SK-N-SH treated with all-trans-retinoic acid at 6 μM for 48 hours (cell line): ENCODE data around the gene PRKAA1.
"Not testable (repeated sequence)": the region's sequence is repeated elsewhere in the genome, so short reads cannot be mapped to it uniquely, and the experiment has no call there.

Source experiments
- PPARA ChIP-seq: fragments of 250-450 bp; sonication (Bioruptor Pico); IDR thresholded peaks from 2 replicates; pipeline ENCODE4 v1.5.0; 2020; ENCODE audit warnings: mild to moderate bottlenecking, borderline replicate concordance
- SNAI2 ChIP-seq: fragments of 250-450 bp; sonication (Bioruptor Pico); IDR thresholded peaks from 2 replicates; pipeline ENCODE4 v1.5.0; 2020; ENCODE audit warnings: mild to moderate bottlenecking, moderate library complexity

GRCh38 chr5:40794877-40795276 is 3.3 kb downstream of the PRKAA1 start:
- TF ChIP-seq SNAI2, PPARA (CRISPR knock-in tag): not testable (repeated sequence)
